ENCODE results near the gene STRA6.

Gene STRA6

GRCh38 chr15:74129586-74130154 lies 72.9 kb downstream of the STRA6 start:
- DNase-seq: no peak

All from CD4-positive, alpha-beta T cell treated with Interleukin-4 for 1 hour (primary cell).